ENCODE measurements around the gene NEK7. TPM values are rescaled to one million over a fixed set of nuclear protein-coding genes. Genes with fewer than 3 reads are reported as not detected.
A peak's percentile ranks its signal among the peaks of the same experiment; 100 is the strongest.

NEK7 gene
- total and polyA plus RNA-seq, 2 donors (not counting 1 experiment from before 2014, with no cell fraction given): 8.1 to 75.4 TPM

- ChIA-PET POLR2A (no interaction called here), CTCF (no interaction called here)
- WGBS (ENCODE audit: insufficient coverage): no CpG with 5 or more reads among the region's 4 CpGs
- Histone ChIP-seq H3K36me3 (replicated peaks in 1 of 2; ENCODE audit: control extremely low read depth in 1 of 2, control insufficient read depth in 1 of 2, extremely low read depth in 1 of 2, insufficient read depth in 2 of 2, low read length in 1 of 2) (peaks cover 0 to 1% of the 10 kb centered on the region in 2 experiments), H4K20me1 (ENCODE audit: control insufficient read depth, insufficient read depth, low read length, poor library complexity, severe bottlenecking) (peaks cover under 1% of the 10 kb centered on the region), H3K9me3 (ENCODE audit: control extremely low read depth in 1 of 3, control insufficient read depth in 2 of 3, insufficient read depth in 1 of 3, low read length in 2 of 3) (no peaks in the 10 kb centered on the region), H3K79me2 (ENCODE audit: control insufficient read depth, insufficient read depth, low read length) (peaks cover 90% of the 10 kb centered on the region), H2AFZ (ENCODE audit: insufficient read depth, low read depth, low read length, poor library complexity, severe bottlenecking) (no peak overlapping the region), H3K27me3 (replicated peaks in 1 of 4; ENCODE audit: control extremely low read depth in 1 of 4, control insufficient read depth in 3 of 4, insufficient read depth in 4 of 4, low read length in 3 of 4) (no peaks in the 10 kb centered on the region), H3K9ac (ENCODE audit: low read length) (no peak overlapping the region), H3K4me1 (ENCODE audit: control insufficient read depth in 2 of 2, insufficient read depth in 2 of 2, low read length in 2 of 2) (peaks cover 38 to 46% of the 10 kb centered on the region in 2 donors), H3K27ac (ENCODE audit: low read length in 2 of 2) (peak overlapping the region in 1 of 2 donors; percentile 80), H3K4me2 (replicated peaks; ENCODE audit: low read depth, low read length, poor library complexity, severe bottlenecking) (no peak overlapping the region), H3K4me3 (ENCODE audit: control extremely low read depth in 1 of 5, extremely low read depth in 1 of 5, insufficient read depth in 1 of 5, low read depth in 2 of 5, low read length in 4 of 5) (no peak overlapping the region)
- intact Hi-C loops (cut with micrococcal nuclease): loop anchor here (10.0 kb wide), 1 partner anchor 1994 kb away; no protein-coding TSS in a partner anchor
- Mint-ChIP-seq H3K4me1 (peaks cover 52% of the 10 kb centered on the region), H3K27me3 (no peaks in the 10 kb centered on the region), H3K9me3 (ENCODE audit: insufficient read depth) (no peaks in the 10 kb centered on the region), H3K27ac (peak overlapping the region; percentile 39), H3K4me3 (no peak overlapping the region)
- TF ChIP-seq EZH2 (IDR thresholded peaks at IDR 0.05; ENCODE audit: borderline replicate concordance, insufficient read depth, low read depth, low read length, poor library complexity, severe bottlenecking): no peak
- no peak for TF ChIP-seq CTCF (IDR thresholded peaks at IDR 0.05)
- no peak for ATAC-seq (ENCODE audit: low read depth)
- DNase-seq: no peak
Observed at GRCh38 chr1:198160946-198161614, 4.3 kb downstream of the NEK7 start.

- TF ChIP-seq CTCF (IDR thresholded peaks at IDR 0.05) (no peak), EZH2 (IDR thresholded peaks at IDR 0.05; ENCODE audit: borderline replicate concordance, insufficient read depth, low read depth, low read length, poor library complexity, severe bottlenecking) (no peak)
- no peaks in the 10 kb centered on the region for H3K9me3 Mint-ChIP-seq (ENCODE audit: insufficient read depth)
- Histone ChIP-seq H3K27me3 (replicated peaks in 1 of 4; ENCODE audit: control extremely low read depth in 1 of 4, control insufficient read depth in 3 of 4, insufficient read depth in 4 of 4, low read length in 3 of 4) (no peaks in the 10 kb centered on the region), H3K4me2 (replicated peaks; ENCODE audit: low read depth, low read length, poor library complexity, severe bottlenecking) (peak overlapping the region; percentile 53), H3K27ac (ENCODE audit: low read length in 2 of 2) (peak overlapping the region; percentile 70 to 80), H4K20me1 (ENCODE audit: control insufficient read depth, insufficient read depth, low read length, poor library complexity, severe bottlenecking) (peaks cover 7% of the 10 kb centered on the region), H3K4me1 (ENCODE audit: control insufficient read depth in 2 of 2, insufficient read depth in 2 of 2, low read length in 2 of 2) (peaks cover 44 to 51% of the 10 kb centered on the region in 2 donors), H2AFZ (ENCODE audit: insufficient read depth, low read depth, low read length, poor library complexity, severe bottlenecking) (no peak overlapping the region), H3K9me3 (ENCODE audit: control extremely low read depth in 1 of 3, control insufficient read depth in 2 of 3, insufficient read depth in 1 of 3, low read length in 2 of 3) (no peaks in the 10 kb centered on the region), H3K9ac (ENCODE audit: low read length) (peak overlapping the region; percentile 21), H3K79me2 (ENCODE audit: control insufficient read depth, insufficient read depth, low read length) (peaks cover 92% of the 10 kb centered on the region), H3K36me3 (replicated peaks in 1 of 2; ENCODE audit: control extremely low read depth in 1 of 2, control insufficient read depth in 1 of 2, extremely low read depth in 1 of 2, insufficient read depth in 2 of 2, low read length in 1 of 2) (peaks cover 0 to 1% of the 10 kb centered on the region in 2 experiments), H3K4me3 (ENCODE audit: control extremely low read depth in 1 of 5, extremely low read depth in 1 of 5, insufficient read depth in 1 of 5, low read depth in 2 of 5, low read length in 4 of 5) (peak overlapping the region in 1 of 5 experiments; percentile 26)
- WGBS (ENCODE audit: insufficient coverage): no CpG with 5 or more reads among the region's 2 CpGs
- H3K4me1 Mint-ChIP-seq: peaks cover 56% of the 10 kb centered on the region
- ChIA-PET POLR2A (no interaction called here), CTCF (no interaction called here)
- no peak for DNase-seq
- H3K27ac Mint-ChIP-seq: peak overlapping the region; percentile 90
- intact Hi-C loops (cut with micrococcal nuclease): loop anchor here (10.0 kb wide), 1 partner anchor 1993 kb away; no protein-coding TSS in a partner anchor
- no peak for ATAC-seq (ENCODE audit: low read depth)
- H3K4me3 Mint-ChIP-seq: no peak overlapping the region
- H3K27me3 Mint-ChIP-seq: no peaks in the 10 kb centered on the region
Observed at GRCh38 chr1:198161718-198162090, 4.9 kb downstream of the NEK7 start.

All from B cell (primary cell).